Ascending aorta (tissue), 2 donors: ENCODE results near the gene GCM1. TPM values are rescaled to one million over a fixed set of nuclear protein-coding genes. Genes with fewer than 3 reads are reported as not detected.
"Not testable (repeated sequence)": the region's sequence is repeated elsewhere in the genome, so short reads cannot be mapped to it uniquely, and the experiment has no call there.

Experiments
- DNase-seq, 2 donors: peaks; one replicate each; pipeline ENCODE4 v3.0.0-alpha.2; 2019; ENCODE audit warnings: low spot score in 2 of 2
- H3K27ac ChIP-seq, 2 donors: fragments of 200-600 bp; sonication (generic); one replicate each; pipeline ENCODE4 v1.5.1; 2016 to 2017; ENCODE audit warnings: mild to moderate bottlenecking in 1 of 2
- H3K27me3 ChIP-seq: fragments of 200-600 bp; sonication (generic); one replicate; pipeline ENCODE4 v1.5.1; 2017
- H3K36me3 ChIP-seq, 2 donors: fragments of 200-600 bp; sonication (generic); one replicate each; pipeline ENCODE4 v1.5.1; 2016
- H3K4me1 ChIP-seq, 2 donors: fragments of 200-600 bp; sonication (generic); one replicate each; pipeline ENCODE4 v1.5.1; 2016 to 2017; ENCODE audit warnings: mild to moderate bottlenecking in 1 of 2
- H3K4me3 ChIP-seq, 2 donors: fragments of 200-600 bp; sonication (generic); one replicate each; pipeline ENCODE4 v1.5.1; 2016 to 2017; ENCODE audit warnings: mild to moderate bottlenecking in 1 of 2
- H3K9me3 ChIP-seq, 2 donors: fragments of 200-600 bp; sonication (generic); one replicate each; pipeline ENCODE4 v1.5.1; 2016
- CTCF ChIP-seq, 3 experiments: fragments of 200-600 bp in 2 of 3; fragments of 450-650 bp in 1 of 3; sonication (generic) in 2 of 3; IDR thresholded peaks; one replicate each; pipeline ENCODE4 v1.5.1; 2016 to 2019; ENCODE audit warnings: antibody characterized with exemption in 3 of 3, mild to moderate bottlenecking in 1 of 3, moderate library complexity in 1 of 3
- intact Hi-C: fragments of 100-400 bp; cut with DNase I; formaldehyde crosslinking; loops from one replicate; pipeline ENCODE4 v1.15.1; 2023
- total RNA-seq: library from RNA; depleted of rRNA; stranded (reverse); fragments of >200 nt; gene quantifications from one replicate; pipeline ENCODE4 v1.1.0, GENCODE V29; 2016

Gene GCM1
- total RNA-seq, 1 donor from 2014 or later: not detected

- no peak for DNase-seq
- TF ChIP-seq CTCF (IDR thresholded peaks at IDR 0.05): no peak
- Histone ChIP-seq H3K27me3 (no peaks in the 10 kb centered on the region), H3K9me3 (no peaks in the 10 kb centered on the region), H3K4me3 (no peak overlapping the region), H3K36me3 (no peaks in the 10 kb centered on the region), H3K27ac (no peak overlapping the region), H3K4me1 (no peaks in the 10 kb centered on the region)
- intact Hi-C loops: no loop called here
Observed at GRCh38 chr6:53159558-53159957, 10.9 kb upstream of the GCM1 start.

GRCh38 chr6:53158076-53158475 lies 9.4 kb upstream of the GCM1 start:
- DNase-seq, H3K4me3 ChIP-seq, H3K36me3 ChIP-seq, H3K9me3 ChIP-seq, intact Hi-C loops, H3K4me1 ChIP-seq, H3K27me3 ChIP-seq, H3K27ac ChIP-seq: not testable (repeated sequence)

- H3K27me3 ChIP-seq, H3K4me1 ChIP-seq, H3K27ac ChIP-seq, H3K9me3 ChIP-seq, H3K4me3 ChIP-seq, intact Hi-C loops, DNase-seq, H3K36me3 ChIP-seq: not testable (repeated sequence)
Observed at GRCh38 chr6:53155279-53155678, 6.6 kb upstream of the GCM1 start.

GRCh38 chr6:53154794-53155193 lies 6.2 kb upstream of the GCM1 start:
- Histone ChIP-seq H3K9me3 (no peaks in the 10 kb centered on the region), H3K4me3 (no peak overlapping the region), H3K27ac (no peak overlapping the region), H3K4me1 (no peaks in the 10 kb centered on the region), H3K36me3 (no peaks in the 10 kb centered on the region), H3K27me3 (no peaks in the 10 kb centered on the region)
- intact Hi-C loops: no loop called here
- DNase-seq: no peak
- TF ChIP-seq CTCF (IDR thresholded peaks at IDR 0.05): no peak

- H3K9me3 ChIP-seq: no peaks in the 10 kb centered on the region
- H3K4me1 ChIP-seq: no peaks in the 10 kb centered on the region
- no peak overlapping the region for H3K27ac ChIP-seq
- H3K27me3 ChIP-seq: no peaks in the 10 kb centered on the region
- intact Hi-C loops: no loop called here
- no peaks in the 10 kb centered on the region for H3K36me3 ChIP-seq
- no peak for DNase-seq
- no peak overlapping the region for H3K4me3 ChIP-seq
- no peak for TF ChIP-seq CTCF (IDR thresholded peaks at IDR 0.05)
Observed at GRCh38 chr6:53154071-53154470, 5.4 kb upstream of the GCM1 start.

- no peak for DNase-seq
- Histone ChIP-seq H3K27me3 (no peaks in the 10 kb centered on the region), H3K27ac (no peak overlapping the region)
Observed at GRCh38 chr6:53152576-53152975, 3.9 kb upstream of the GCM1 start.

More at GRCh38 chr6:53152576-53152975, 3.9 kb upstream of the GCM1 start:
- Histone ChIP-seq H3K36me3 (no peaks in the 10 kb centered on the region), H3K9me3 (no peaks in the 10 kb centered on the region), H3K4me3 (no peak overlapping the region), H3K4me1 (no peaks in the 10 kb centered on the region)
- intact Hi-C loops: no loop called here
- TF ChIP-seq CTCF (IDR thresholded peaks at IDR 0.05): no peak
